Activated CD8-positive, alpha-beta memory T cell treated with anti-CD3 and anti-CD28 coated beads for 1 hour (primary cell): Measurements from ENCODE around the gene MYO1G.
A peak's percentile ranks its signal among the peaks of the same experiment; 100 is the strongest.

Experiments
- DNase-seq, 2 donors: peaks; one replicate each; pipeline ENCODE4 v3.0.0-alpha.2; 2020; ENCODE audit warnings: low read depth in 1 of 2; ENCODE audit errors: extremely low read depth in 1 of 2

MYO1G gene

DNA sequence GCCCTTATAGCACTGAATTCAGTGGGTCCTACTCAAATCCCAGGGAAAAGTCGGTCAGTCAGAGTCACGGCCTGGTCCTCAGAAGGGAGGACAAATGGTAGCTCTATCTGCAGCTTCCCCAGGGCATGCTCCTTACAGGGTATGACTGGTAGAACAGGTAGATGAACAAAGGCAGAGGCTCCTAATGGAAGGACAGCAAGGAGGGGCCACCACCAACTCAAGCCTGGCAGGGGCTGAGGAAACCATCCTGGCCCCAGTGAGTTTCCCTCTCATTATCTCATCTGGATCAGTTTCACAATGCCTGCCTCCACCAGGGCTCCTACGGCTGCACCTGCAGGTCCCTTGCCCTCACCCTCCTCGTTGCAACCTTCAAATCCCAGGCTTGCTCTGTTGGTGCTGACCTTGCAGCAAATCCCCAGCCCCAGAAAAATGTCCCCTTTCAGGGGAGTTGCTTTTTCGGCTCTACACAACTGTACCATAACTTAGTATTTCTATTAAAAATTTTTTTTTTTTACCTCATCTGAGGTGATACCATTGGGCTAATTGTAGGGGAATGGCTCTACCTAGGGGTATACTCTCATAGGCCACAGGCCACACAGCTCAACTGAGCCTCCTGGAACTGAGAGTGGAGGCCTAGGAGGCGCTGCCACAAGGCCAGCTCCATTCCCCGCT, 2.4 kb upstream of the MYO1G start:
- DNase-seq, result no peak

DNA sequence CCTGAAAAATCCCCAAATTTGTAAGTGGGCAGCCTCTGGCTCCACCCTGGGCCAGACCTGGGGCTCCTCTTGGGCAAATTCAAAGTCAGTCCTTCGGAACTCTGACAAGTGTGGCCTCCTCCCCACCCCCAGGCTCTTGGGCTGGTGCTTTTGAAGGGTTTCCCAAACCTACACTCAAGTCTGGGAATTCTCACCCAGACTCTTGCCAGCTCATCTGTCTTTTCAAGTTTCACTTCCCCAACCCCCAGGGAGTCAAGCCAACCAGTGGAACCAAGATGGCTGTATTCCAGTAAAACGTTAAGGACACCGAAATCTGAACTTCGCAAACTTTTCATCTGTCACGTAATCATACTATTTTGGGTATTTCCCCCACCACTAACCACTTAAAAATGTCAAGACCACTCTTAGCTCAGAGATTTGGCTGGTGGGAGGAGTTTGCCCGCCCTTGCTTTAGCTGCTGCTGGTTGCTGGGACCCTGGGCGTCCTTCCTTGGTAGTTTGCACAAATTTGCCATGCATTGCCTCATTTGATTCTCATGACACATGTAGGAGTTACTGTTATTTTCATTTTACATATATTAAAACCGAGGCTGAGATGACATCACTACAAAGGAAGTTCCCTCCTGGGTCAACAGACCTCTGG, 1.7 kb upstream of the MYO1G start:
- no peak for DNase-seq

DNA sequence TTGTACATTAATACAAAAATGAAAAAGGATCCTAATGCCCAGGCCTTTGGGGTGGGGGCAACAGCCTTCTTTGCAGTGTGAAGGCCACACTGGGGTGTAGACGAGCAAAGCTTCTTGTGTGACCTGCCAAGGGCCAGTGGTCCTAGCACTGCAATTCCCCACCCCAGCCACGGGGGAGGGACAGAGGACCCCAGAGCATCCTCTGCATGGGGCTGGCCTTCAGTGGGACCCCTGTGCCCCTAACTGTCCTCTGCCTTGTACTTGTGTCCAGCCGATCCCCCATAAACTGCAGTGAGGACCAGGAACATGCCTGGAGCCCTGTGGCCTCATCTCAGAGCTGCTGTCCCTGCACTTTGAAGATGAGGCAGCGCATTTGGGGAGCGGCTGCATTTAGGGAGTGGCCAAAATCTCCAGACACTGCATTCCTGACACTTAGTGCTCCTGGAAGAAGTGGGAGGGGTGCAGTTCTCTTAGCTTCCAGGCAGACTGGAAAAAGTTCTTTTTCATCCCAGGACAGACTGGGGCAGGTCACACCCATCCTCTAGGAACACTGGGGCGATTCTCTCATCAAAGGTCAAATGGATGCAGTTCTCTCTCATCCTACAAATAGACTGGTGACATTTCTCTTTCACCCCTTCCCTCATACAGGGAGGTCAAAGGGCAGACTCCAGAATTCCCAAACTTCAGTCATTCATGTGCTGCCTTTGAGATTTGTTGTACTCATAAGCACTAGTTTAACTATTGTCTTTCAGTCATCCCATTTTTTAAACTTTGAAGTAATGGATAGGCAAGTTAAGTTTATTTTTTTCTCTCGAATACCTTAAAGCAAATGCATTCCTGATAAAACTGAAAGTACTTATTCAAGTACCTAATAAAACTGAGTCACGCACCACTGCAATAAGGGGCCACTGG, 922 bp upstream of the MYO1G start:
- DNase-seq, result no peak

DNA sequence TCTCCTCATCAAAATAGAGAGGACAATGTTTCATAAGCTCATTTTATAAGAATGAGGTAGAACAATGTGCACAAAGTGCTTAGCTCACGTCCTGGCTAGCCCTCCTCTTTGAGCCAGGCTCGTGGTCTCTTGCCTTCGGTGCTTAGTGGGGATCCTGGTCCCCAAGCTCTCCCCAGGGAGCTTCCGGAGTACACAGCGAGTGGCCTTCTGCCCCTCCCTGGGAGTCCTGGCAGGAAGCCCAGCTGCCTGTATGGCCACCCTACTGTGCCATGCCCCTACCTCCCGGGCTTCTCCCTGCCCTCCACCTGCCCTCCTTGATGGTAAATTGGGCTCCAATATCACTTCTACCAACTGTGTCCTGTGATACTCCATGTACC, 868 bp downstream of the MYO1G start:
- no peak for DNase-seq

DNA sequence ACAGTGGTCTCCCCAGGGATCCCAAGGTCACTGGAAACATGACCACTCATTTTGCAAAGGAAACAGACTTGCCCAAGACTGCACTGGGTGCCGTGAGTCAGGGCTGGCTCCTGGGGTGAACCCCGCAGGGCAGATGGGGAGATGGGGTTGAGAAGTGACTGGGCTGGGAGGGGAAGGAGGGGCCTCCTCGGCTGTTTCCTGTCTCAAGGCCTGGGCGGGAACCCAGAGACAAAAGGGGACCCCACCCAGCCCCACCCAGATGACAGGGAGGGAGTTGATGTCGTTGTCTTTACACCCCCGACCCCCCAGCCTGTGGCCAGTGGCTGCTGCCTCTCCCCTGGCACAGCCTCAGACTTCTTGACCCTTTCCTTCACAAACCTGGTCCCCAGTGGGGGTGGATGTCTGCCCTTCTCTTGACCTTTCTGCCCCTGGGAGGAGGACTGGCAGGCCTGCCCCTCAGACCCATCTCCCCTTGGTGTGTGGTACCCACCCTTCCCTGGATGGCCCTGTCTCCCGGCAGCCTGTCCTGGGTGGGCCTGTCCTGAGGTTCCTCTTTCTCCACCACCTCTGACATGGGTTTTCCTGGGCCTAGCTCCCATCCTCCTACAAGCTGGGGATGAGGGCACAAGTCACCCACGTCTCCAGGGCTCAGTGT, 1.4 kb downstream of the MYO1G start:
- DNase-seq, result peak; percentile 58 to 59

DNA sequence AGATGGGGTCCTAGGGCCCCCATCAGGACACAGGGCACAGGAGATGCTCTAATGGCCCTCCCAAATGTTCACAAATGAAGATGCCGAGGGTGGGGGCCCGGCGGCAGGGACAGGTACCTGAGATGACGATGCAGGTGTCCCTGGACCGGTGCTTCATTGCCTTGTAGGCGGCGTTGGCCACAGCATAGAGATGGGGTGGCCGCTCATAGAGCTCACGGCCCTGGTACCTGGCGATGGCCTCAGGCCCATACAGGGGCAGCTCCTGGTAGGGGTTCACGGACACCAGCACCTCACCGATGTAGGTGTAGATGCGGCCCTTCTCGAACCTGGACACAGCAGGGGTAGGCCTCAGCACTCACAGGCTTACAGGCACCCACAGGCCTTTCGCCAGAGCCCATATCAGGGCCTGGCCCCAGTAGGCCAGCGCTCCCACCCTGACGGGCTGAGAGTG, 2.0 kb downstream of the MYO1G start:
- DNase-seq, result no peak

DNA sequence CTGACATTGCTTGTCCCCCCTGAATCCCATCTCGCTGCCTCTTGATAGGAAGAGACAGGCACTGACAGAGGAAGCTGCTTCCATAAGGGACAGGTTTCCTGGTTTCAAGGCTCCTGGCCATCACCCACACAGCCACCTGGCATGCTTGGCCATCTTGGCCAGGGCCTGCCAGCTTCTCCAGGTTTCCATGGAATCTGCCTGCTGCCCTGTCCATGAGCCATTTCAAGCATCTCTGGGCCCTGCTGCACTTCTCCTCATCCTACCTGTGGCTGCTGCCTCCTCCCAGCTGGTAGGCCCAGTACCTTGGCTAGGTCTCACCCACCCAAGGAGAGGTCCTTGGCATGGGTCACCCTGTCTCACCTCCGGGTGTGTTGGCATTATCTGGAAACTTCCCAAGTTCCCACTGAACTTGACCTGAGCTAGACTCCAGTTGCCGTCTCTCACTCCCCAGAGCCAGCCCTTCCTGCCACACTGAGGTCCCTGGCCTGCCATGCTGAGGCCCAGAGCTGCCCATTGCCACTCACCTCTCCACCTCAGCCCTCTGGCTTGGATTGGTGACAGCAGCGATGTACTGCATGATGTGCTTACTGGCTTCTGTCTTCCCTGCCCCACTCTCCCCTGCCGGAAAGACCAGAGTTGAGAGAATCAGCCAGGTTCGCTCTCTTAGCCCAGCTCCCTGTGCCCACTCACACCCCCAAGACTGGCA, 2.6 kb downstream of the MYO1G start:
- no peak for DNase-seq

DNA sequence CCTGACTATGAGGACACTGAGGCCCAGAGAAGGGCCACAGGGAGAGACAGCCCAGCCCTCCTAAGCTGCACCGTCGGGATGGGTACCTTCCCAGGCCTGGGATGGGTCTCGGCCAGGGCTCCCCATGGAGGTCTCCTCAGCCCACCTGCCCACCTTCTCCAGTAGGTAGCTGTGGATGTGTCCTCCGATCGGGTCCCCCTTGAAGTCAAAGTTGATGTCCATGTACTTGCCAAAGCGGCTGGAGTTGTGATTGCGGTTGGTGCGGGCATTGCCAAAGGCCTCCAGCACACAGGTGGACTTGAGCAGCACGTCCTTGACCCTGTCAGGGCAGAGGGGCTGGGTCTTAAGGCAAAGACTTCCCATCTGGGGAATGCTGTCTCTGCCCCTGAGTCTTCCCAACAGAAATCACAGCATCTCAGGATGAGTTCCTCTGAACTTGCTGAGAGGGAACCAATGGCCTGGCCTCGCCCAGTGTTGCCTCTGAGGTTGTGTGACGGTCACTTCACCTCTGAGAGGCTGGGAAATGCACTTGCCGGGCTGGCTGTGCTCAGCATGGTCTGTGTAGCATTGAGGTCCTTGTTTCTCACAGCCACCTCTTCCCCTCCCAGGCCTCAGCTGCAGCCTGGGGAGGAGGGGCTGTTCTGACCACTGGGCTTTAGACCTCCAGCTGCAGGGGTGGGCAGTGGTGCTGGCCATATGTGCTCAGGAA, 3.3 kb downstream of the MYO1G start:
- DNase-seq, result no peak

DNA sequence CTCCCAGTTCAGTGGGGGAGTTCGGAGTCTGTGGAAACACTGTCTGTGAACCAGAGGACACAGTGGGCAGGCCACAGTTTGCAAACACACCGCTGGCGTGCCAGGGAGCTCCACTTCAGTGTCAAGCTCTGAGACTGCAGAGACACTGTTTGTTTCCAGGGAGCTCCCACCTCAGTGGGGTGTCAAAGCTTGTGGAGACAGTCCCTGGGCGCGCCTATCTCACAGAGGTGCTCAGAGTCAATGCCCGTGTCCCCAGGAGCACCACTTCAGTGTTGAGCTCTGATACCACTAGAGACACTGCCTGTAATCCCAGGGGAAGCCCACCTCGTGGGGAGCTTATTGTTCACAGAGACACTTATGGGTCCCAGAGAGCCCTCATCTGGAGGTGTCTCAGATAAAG, 4.3 kb downstream of the MYO1G start:
- no peak for DNase-seq

DNA sequence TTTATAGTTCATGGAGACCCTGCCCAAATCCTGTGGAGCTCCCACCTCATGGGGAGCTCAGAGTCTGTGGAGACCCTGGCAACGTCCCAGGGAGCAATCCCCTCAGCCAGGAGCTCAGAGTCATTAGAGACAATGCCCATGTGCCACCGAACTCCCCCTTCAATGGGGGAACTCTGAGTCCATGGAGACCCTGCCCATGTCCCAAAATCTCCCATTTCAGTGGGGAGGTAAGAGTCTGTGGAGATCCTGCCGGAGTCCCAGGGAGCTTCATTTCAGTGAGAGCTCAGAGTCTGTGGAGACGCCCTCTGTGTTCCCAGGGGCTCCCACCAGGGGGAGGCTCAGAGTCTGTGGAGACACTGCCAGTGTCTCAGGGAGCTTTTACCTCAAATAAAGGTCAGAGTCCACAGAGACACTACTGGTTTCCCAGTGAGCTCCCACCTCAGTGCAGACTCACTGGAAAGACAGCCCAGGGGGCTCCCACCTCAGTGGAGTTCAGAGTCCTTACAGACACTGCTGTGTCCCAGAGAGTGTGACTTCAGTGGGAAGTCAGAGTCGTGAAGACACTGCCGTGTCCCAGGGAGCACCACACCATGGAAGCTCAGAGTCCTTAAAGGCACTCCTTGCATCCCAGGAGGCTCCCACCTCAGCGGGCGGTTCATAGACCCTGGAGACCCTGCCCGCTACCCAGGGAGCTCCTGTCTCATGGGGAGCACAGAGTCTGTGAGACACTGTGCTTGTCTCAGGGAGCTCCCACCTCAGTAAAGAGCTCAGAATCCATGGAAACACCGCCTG, 5.0 kb downstream of the MYO1G start:
- peak in 1 of 2 donors; percentile 35 for DNase-seq

DNA sequence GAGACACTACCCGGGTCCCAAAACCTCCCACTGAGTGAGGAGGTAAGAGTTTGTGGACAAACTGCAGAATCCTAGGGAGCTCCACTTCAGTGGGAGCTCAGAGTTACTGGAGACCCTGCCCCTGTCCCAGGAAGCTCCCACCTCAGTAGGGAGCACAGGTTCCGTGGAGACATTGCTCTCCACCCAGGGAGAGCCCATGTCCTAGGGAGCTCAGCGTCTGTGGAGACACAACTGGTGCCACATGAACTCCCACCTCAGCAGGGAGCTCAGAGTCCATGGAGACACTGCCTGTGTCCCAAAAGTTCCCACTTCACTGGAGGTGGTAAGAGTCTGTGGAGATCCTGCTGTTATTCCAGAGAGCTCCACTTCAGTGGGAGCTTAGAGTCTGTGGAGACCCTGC, 6.3 kb downstream of the MYO1G start:
- DNase-seq, result no peak

DNA sequence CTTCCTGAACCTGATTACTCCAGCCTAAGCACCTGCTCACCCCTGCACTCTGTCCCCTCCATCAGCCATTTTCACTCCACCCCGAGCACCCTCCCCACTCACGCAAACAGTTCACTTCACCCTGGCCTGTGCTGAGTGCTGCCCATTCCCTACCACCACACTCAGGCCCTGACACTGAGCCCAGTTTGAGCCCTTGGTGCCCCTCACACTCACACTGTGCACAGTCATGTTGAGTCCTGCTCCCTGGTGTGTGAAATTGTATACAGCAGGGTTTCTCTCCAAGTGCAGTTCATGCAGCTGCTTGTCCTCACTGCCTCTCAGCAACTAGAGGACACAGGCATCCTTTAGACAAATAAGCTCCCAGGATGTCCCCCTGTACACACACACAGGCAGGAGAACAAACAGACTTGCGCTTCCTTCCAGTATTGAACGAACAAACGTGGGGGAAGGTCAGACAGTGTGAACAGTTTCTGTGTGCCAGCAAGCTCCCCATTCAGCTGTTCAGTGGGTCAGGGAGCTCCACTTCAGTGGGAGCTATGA, 6.8 kb downstream of the MYO1G start:
- no peak for DNase-seq

DNA sequence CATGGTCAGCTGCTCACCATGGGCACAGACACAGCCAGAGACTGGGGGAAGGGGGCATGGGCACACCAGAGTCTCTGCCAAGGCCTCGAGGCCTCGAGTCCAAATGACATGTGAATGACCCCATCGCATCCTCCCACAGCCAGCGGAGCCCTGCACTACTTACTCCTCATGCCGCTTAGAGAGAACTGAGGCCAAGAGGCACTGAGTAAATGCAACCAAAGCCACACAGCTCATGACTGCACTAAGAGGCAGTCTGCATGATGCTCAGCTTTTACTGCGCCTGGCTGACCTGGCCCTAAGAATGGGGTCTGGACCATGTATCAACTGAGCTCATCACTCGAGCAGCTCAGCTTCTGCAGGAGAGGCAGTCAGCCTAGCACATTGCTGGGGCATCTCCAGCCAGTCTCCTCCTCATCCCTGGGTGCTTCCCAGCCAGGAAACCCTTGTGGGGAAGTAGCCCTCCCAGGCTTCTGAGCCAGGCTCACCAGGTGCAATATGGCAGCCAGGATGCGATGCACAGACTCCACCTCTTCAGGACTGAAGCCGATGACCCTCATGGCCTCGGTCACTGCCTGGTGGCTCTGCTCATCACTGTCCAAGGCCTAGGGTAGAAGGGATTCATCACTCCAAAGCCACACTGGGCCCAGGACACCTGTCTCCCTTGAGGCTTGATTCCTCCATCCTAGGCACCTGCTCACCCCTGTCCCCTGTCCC, 7.5 kb downstream of the MYO1G start:
- DNase-seq, result no peak

DNA sequence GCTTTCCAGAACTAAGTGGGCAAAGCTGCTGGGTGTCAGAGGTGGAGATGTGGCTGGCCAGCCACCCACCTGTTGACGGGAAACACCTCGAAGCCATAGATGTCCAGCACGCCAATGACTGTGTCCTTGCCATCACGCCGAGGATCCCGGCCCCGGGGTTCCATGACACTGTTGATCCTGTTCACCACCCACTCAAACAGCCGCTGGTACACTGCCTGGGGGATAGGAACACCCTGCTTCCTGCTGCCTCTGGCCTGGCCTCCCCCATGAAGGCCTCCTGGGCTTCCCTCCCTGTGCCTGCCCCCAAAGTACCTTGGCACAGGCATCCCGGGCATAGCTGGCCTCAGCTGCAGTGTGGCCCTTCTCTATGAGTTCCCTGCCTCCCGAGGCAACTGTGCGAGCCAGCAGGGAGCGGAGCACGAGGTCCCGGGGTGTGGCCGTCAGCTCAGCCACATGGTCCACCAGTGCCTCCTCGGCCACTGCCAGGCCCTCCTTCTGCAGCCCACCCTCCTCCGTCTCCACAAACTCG, 8.2 kb downstream of the MYO1G start:
- DNase-seq, result no peak

DNA sequence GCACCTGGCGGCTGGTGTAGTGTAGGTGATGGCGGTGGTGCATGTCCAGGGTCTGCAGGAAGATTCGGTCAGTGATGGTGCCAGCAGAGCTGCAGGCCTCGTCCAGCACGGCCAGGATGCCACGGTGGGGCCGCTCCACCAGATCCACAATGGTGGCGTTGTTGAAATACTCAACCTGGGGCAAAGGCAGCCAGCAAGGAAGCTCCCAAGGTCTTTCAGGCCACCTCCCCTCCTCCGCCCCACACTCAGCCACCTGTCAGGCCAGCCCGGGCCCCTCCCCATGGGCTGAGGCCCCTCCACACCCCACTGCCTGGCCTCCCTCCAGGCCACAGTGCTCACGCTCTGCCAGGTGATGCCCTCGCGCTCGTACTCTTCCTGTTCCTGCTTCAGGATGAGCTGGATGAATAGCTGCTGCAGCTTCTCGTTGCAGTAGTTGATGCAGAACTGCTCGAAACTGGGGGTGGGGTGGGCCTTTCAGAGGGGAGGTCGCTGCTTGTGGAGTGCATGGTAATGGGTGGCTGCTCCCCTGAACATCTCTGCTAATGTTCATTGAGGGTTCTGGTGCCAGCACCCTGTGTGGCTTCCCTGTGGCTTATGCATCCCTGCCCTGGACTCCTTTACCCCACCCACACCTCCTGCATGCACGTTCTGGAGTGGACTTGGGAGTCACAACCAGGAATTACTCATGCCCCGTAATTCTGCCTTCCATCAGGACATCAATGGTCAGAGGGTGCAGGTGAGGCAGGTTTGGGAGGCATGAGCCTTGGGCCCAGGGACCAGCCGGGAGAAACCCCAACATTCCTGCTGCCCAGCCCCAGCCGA, 8.9 kb downstream of the MYO1G start:
- DNase-seq, result no peak

DNA sequence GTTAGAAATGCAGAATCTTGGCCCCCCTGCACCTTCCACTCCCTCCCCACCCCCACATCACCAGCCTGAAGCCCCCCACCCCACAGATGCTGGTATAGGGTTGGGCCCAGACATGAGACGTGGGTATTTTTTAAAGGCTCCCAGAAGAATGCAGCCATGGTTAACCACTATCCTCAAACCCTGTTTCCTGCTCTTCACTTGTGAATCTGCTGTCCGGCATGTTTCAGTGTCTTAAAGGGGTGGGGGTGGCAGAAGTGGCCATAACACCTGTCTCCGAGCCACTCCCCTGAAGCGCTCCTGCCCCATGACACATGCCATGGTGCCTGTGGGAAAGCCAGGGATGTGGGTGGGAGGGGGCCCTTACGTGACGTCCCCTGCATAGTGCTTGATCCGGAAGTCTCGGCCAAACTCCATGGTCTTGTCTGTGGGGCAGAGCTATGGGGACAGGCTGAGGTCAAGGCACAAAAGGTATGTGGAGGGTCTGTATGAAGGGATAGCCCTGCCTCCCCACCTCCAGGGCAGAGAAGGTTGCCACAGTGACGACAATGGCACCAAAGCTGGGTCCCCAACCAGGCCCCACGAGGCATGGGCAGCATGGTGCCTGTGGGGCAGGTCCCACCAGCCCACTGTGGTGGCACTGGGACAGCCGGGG, 9.6 kb downstream of the MYO1G start:
- no peak for DNase-seq
